Cerebellar cortex (tissue), 1 donor: Measurements from ENCODE around the gene ZGRF1.
"Not testable (repeated sequence)": the region's sequence is repeated elsewhere in the genome, so short reads cannot be mapped to it uniquely, and the experiment has no call there.

Experiments
- DNase-seq: peaks from one replicate; pipeline ENCODE4 v3.0.0-alpha.2; 2015; ENCODE audit warnings: low spot score

Gene ZGRF1

DNA sequence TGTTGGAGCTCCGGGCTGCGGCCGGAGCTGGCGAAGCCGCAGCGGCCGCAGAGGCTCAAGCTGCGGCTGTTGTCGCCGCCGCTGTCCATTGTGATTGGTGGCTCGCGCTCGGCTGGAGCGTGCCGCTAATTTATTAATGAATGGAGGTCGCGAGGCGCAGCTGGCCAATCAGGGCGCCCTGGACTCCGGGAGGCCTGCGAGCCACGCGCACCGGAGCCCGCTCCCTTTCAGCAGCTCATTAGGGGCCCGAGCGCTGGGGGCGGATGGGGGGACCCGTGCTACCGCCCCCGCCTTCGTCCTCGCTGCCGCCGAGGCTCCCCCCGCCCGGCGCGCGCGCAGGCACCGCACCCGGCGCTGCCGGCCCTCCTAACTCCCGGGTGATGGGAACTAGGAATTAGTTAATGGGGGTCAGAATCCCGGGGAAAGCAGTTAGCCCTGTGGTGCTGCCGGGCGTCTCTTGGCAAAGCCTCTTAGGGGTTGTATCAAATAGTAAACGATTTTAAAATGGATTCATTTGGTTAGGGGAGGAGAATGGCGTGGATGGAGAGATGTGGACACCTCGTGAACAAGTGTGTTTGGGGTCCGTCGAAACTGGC is 120.1 kb downstream of the ZGRF1 start:
- DNase-seq, result no peak

DNA sequence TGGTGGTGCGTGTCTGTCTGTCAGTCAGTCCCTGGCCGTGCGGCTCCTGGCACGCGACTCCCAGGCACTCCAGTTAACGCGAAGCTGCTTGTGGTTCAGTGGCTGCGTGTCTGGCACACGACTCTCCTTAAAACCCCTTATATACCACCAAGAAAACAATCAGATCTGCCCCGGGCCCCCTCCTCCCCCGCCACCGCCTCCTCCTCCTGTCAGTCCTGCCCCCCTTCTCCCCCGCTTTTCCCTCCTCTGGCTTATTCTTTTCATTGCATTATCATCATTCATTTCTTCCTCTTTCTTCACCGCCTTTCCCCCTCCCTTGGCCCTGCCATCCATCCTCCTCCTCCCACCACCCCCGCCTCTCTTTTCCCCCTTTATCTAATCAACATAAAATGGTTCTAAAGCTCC is 120.6 kb downstream of the ZGRF1 start, which contains the start of gene NEUROG2:
Gene NEUROG2, minus strand, starts transcription at position 115 of the 405 bp plus-strand sequence. CDS start 705 bp downstream, outside the sequence.
- no peak for DNase-seq

DNA sequence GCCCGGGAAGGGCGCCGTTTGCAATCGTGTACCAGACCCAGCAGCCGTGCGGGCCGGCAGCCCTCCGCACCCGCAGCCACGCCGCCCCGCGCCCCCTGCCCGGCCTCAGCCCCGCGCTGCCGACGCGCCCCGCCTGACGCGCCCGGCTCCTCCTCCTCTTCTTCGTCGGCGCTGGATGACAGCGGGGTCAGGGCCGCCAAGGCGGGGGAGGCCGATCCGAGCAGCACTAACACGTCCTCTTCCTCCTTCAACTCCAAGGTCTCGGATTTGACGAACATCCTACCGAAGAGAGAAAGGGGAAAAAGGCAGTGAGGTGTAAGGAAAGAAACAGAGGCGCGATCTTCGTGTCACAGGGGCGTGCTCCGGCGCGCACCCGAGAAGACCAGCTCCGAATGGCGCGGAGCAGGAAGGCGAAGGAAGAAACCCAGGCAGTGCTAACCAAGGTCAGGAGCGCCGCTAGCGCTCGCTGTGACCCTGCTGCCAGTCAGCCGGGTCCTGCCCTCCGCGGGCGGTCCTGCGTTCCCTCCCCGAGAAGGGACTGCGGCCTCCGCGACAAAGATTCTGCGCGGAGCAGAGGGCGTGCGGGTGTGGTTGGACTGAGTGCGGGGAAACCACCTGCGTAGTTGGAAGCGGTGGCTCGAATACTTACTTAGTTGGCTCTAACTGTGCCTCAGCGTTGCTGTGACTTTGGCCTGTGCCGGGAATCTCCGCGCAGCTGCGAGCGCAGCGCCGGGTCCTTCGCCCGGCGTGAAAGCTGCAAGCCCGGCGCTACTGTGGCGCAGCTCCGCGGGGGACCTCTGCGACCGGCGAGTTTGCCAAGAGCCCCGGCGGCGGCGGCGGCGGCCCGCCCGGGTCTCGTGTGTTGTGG is 121.3 kb downstream of the ZGRF1 start:
- DNase-seq, result no peak

DNA sequence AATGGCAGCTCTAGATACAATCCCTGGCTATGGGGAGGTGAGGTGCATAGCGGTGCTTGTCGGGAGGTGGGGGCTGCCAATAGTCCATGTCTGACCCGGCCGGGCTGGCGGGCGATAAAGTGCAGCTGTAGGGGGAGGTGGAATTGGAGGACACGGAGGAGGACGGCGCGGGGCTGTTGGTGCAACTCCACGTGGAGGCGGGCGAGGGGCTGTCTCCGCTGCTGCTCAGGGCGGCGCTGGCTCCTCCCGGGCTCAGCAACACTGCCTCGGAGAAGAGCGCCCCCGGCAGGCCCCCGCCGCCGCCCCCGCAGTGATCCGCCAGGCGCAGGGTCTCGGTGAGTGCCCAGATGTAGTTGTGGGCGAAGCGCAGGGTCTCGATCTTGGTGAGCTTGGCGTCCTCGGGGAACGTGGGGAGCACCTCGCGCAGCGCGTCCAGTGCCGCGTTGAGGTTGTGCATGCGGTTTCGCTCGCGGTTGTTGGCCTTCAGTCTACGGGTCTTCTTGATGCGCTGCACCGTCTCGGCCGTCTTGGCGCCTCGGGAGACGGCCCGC is 122.0 kb downstream of the ZGRF1 start:
- DNase-seq, result no peak

DNA sequence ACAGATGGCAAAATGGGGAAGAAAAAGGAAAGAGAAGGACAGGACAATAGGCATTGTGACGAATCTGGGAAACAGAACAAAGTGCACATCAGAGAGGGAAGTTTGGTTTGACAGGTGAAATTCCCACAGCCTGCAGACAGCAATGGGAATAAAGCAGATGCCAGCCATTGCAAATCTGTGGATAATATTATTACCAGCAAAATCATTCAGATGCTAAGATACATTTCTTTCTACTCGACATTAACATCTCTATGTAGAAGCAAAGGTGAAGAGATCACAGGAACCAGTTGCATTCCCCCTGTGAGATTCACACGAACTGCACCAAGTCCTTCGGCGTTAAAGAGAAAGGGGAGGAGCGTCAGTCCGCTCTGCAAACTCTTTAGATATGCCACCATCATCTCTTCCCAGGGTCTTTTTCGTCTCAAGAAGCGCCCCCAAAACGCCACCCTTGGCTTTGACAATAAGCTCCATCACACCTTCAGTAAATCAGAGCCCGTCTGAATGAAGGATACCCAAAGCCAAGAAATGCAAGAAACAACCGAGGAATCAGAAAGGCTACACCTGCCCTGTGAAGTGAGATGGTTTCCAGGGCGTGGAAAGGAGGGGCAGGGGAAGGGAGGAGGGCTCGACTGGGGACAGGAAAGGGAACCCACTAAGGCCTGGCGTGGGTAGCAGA is 122.6 kb downstream of the ZGRF1 start:
- DNase-seq, result no peak

DNA sequence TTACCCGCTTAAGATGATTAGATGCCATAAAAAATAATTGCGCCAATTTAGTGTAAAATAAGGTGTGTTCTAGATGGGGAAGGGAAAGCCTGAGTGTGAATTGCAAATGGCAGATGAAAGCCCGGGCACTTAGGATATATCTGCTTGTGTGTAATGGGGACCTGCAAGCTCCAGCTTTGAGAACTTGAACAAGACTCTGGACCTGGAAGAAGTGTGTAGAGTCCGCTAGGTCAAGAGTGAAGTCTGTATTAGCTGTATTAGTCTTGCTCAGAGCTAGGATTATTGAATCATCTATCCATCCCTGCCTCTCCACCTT is 124.9 kb downstream of the ZGRF1 start:
- no peak for DNase-seq

DNA sequence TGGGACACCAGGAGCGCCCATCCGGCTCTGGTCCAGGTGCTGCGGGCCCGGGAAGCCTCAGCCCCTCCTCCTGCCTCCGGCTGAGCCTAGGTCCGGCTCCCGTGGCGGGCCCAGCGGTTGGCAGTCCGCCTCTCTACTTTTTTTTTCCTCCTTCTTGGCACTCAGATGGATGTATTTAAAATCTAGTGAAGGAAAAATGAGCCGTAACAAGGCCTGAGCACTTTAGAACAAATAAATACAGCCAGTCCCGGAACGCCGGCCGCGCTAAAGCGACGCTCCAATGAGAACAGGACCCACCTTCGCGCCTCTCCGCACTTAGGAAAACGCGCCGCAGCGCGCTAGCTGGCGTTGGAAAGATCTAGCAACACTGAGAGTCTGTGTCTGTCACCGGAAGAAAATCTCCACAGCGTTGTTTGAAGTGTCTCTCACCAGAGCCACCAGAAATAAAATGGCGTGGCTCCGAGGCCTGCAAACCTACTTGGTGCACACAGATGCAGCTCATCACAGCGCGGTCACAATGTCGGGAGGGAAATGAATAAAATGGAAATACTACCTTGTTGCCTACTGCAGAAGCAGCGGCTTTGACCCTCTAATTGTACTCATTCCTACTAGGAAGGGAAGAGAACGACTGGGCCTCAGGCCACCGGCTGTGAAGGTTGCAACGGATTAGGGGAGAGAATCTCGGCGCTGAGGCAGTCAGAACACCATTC is 125.5 kb downstream of the ZGRF1 start:
- no peak for DNase-seq

DNA sequence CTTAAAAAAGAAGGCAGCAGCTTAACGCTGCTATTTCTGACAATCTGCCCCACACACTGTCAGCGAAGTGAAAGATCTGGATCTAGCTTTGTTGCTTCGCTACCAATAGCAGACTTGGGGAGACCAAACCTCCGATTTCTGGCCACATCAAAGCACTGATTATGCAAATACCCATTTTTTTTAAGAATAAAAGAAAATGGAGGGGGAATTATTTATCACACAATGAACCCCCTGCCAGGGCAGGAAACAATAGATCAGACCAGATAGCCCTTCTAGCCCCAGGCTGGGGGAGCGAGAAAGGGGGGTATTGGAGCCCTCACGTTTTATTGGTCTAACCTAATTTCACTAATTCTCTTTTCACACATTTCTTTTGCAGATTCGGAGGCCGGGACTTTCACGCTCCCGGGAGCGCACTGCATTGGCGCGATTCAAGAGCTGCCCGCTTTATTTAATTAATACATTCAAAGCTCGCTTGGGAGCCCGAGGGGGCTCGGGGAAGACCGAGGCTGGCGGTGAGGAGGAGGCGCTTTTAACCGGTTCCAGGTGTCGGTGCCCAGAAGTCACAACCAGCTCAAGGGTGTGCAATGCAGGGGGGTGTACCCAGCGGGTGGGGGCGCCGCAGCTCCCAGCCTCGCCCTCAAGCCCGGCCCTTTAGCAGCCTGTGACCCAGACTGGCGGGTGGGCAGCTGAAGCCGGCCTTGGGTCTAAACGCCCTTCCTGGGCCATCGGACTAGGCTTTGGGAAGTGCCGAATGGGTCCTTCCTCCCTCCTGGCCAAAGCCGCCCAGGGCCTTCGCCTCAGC is 126.2 kb downstream of the ZGRF1 start:
- no peak for DNase-seq

DNA sequence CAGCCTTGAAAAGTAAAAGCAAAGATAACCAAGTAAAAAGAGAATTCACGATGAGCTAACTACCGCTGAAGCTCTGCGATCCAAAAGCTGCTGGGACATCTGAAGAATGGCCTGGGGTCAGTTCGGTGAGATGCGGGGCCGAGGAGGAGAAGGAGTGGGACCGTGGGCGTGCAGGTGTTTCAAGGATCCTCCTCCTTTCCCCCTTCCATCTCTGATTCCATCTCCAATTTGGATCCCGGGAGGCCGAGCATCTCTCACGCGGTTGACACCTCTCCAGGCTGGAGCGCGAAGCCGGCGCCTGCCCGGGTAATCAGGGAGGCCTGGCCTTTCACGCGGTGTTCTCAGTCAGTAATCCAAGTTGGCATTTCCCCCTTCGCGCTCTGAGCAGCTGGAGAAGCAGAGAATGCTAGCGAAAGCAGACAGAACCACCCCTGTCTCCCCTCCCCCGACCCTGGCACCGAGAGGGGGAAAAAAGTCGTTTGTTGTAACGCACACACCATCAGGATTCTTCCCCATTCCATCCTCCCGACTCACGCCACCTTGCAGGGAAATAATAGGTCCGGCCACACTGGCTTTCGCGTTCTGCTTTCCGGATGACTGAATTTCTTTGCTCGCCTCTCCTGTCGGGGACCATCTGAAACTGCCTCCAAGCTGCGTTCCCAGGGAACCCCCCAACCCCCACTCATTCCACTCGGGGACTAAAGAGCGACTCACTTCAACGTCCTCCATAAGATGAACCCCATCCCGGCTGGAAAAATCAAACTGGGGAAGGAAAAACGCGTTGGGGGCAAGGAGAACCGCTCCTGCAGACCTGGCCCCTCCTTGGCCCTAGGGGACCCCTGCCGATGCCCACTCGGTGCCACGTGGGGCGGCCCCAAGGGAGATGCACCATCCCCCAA is 127.2 kb downstream of the ZGRF1 start:
- DNase-seq, result no peak

DNA sequence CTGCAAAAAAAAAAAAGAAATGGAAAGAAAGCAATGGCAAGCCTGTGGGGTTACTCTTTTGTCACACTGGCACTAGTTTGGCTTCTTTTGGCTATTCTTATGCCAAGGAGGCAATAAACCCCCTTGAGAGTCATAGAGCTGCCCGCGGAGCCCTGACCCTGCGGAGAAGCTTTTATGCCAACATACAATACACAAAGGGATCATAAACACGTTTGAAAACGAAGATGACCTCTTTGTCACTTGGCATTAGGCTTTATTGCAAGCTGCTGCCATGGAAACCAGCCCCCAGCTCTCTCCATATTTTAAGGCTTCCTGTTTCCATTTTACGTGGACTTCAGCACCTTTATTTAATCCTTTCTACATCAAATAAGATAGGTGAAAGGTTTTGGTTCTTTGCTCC is 128.4 kb downstream of the ZGRF1 start:
- DNase-seq, result no peak

DNA sequence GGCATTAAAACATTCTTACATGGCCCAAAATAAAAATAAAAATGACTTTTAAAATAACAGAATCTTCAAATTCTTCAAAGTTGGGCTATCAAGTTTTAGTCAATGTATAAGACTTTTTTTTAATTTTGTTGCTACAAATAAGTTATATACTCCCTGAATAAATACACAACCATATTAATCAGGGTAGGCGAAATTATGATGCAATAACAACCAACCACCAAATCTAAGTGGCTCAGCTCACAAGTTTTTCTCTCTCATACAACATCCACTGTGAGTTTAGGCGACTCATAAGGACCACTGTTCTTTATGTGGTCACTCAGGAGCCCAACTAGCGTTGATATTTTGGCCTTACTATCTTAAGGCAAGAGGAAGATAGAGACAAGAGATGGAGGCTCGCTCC is 131.9 kb downstream of the ZGRF1 start:
- no peak for DNase-seq

DNA sequence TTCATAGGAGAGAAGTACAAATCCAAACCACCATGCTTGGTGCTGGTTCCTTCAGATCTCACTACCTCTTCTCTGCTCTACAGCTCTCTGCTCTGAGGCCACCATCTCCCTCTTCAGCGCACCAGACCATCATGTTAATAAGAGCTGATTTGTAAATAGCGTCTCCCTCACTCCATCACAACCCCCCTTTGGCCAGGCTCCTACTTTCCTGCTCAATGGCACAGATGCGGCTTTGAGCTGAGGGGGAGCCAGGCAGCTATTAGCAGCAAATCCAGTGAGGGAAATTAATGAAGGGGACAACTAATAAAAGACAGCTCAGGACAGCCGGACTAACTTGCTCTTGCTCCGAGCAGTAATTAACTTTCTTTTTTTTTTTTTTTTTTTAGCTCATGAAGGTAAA is 133.8 kb downstream of the ZGRF1 start:
- no peak for DNase-seq

DNA sequence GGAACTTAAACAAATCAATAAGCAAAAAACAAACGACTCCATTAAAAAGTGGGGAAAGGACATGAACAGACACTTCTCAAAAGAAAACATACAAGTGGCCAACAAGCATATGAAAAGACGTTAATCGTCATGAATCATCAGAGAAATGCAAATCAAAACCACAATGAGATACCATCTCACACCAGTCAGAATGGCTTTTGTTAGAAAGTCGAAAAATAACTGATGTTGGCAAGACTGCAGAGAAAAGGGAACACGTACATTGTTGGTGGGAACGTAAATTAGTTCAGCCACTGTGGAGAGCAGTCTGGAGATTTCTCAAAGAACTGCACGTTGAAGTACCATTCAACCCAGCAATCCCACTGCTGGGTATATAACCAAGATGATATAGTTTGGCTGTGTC is 144.4 kb downstream of the ZGRF1 start:
- DNase-seq, result no peak

DNA sequence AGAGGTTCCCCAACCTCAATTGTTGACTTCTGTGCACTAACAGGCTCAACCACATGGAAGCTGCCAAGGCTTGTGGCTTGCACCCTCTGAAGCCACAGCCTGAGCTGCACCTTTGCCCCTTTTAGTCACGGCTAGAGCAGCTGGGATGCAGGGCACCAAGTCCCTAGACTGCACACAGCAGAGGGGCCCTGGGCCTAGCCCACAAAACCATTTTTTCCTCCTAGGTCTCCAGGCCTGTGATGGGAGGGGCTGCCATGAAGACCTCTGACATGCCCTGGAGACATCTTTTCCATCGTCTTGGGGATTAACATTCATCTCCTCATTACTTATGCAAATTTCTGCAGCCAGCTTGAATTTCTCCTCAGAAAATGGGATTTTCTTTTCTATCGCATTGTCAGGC is 145.9 kb downstream of the ZGRF1 start:
- not testable (repeated sequence) for DNase-seq
